IPS-NIHi11 (cell line): Measurements from ENCODE around the gene LOXL4.
"Not testable (repeated sequence)": the region's sequence is repeated elsewhere in the genome, so short reads cannot be mapped to it uniquely, and the experiment has no call there.

Experiments
- DNase-seq: peaks from one replicate; pipeline ENCODE4 v3.0.0; 2012; ENCODE audit warnings: mixed read lengths, low spot score

LOXL4 gene

DNA sequence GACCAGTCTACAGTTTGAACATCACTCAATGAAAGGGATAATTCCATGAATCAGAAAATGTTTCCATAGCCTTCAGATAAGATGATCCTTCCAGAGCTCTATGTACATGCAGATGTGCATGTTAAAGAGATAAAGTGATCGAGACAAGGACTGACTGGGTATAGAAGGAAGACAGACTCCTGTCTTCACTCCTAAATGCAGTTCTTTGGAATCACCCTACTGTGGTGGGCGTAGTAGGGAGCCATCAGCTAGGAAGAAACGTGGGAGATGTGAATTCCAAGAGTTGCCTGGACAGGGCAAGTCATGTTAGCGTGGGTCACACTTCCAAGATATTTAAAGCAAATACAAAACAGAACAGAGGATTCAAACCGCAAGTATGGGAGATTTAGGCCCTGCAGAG is 23.9 kb downstream of the LOXL4 start:
- DNase-seq = no peak

DNA sequence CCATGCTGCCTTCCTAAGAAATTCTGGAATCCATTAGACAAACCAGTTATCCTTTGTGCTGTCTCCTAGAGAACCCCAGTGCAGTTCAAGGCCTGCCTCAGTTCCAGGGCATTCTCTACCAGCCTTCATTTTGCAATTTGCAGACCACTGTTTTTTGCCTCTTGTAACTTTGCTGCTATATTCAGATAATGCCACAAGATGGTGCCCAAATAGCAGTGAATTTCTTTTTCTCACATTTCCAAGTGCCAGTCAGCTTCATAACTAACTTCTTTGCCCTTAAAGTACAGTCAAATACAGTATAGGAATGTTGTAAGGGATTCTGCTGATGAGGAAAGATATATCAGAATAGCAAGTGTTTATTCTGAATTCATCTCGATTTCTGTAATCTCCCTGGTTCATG is 25.2 kb downstream of the LOXL4 start:
- DNase-seq = no peak

DNA sequence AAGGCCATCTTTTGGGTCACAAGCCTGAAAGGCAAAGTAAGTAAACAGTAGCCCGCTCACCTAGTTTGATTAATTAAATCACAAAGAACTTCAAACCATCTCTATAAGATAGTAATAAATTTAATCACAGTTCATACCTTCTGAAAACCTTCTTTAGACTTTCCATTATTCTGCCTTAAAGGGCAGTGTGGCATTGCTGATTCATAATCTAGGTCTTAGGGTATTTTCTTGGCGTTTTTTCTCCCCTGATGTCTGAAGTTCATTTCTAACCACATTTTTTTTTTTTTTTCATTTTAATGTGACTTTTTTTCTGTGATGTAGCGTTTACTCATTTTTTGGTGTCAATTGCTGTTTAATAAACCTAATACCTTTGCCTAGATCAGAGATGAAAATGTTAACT is 27.5 kb downstream of the LOXL4 start:
- no peak for DNase-seq

- DNase-seq = no peak
These were observed 29.6 kb downstream of the LOXL4 start for GRCh38 chr10:98238391-98238790.

GRCh38 chr10:98236862-98237261 is 31.1 kb downstream of the LOXL4 start:
- DNase-seq = no peak

- no peak for DNase-seq
These were observed 32.1 kb downstream of the LOXL4 start for GRCh38 chr10:98235846-98236245.

- DNase-seq = no peak
These were observed 36.6 kb downstream of the LOXL4 start for GRCh38 chr10:98231417-98231816.

GRCh38 chr10:98228266-98228665 is 39.7 kb downstream of the LOXL4 start:
- DNase-seq = not testable (repeated sequence)

GRCh38 chr10:98227713-98228112 is 40.3 kb downstream of the LOXL4 start:
- not testable (repeated sequence) for DNase-seq

- no peak for DNase-seq
These were observed 41.4 kb downstream of the LOXL4 start for GRCh38 chr10:98226508-98227144.

DNA sequence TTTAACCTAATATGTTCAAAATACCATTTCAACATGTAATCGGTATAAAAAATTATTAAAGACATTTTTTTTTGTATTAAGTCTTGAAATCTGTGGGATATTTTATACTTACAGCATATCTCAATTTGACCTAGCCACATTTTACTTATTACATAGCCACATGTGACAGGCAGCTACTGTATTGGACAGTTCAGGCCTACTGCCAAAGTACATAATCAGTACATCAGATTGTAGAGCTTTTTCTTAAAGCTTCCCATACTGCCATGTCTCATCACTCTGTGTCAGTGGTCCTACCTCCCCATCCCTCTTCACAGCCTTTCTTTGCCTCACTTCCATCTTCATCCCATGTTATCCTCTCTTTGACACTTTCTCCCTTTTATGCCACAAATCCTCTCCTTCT is 43.0 kb downstream of the LOXL4 start:
- DNase-seq = no peak

- no peak for DNase-seq
These were observed 43.5 kb downstream of the LOXL4 start for GRCh38 chr10:98224509-98224908.

GRCh38 chr10:98223874-98224273 is 44.1 kb downstream of the LOXL4 start:
- DNase-seq = no peak

DNA sequence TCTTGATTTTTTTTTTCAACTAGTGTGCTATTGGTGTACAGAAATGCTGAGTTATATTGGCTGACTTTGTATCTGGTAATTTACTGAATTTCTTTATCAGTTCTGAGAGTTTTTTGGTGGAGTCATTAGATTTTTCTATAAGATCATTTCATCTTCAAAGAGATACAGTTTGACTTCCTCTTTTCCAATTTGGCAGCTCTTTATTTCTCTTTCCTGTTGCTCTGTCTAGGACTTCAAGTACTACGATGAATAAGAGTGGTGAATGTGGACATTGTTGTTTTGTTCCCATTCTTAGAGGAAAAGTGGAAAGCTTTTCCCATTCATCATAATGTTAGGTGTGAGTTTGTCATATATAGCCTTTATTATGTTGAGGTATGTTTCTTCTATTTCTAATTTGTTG is 50.2 kb downstream of the LOXL4 start:
- DNase-seq = no peak

- no peak for DNase-seq
These were observed 52.6 kb downstream of the LOXL4 start for GRCh38 chr10:98215373-98215772.

GRCh38 chr10:98213740-98214139 is 54.3 kb downstream of the LOXL4 start:
- DNase-seq = no peak

DNA sequence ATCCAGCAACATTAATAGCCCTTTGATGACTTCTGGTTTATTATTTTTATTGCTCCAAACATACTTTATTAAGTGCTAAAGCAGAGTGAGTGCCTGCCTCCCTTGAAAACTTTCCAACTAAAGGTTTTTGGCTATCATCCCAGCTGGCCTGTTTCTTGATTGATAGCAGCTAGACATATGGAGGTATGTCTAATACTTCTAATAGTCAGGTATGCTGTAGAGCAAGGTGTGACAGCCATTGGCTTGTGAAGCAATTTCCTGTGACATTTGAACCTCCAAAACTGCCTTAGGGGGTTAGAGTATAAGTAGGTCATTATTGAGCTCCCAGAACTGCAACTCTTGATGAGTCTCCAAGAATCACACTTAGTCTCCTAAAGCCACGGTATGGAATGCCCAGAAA is 55.8 kb downstream of the LOXL4 start:
- peak; percentile 34 for DNase-seq

- DNase-seq = no peak
These were observed 58.6 kb downstream of the LOXL4 start for GRCh38 chr10:98209441-98209840.

- DNase-seq = no peak
These were observed 59.1 kb downstream of the LOXL4 start for GRCh38 chr10:98208925-98209324.

DNA sequence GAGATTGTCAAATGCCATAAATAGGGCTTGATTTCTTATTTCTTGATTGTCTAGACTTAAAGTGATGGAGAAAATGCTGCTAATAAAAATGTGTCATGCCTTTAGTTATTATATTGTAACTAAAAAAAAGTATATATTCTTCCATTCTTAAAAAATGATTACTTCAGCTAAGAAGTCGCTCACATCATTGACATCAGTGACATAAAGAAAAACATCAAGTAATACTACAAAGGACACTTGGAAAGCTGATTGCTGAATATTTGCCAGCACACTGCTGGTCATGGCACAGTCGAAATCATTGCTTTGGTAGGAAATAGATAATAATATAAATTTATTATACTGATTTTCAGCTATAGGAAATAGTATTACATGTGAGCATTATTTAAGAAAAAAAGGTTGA is 62.6 kb downstream of the LOXL4 start:
- no peak for DNase-seq

- no peak for DNase-seq
These were observed 65.6 kb downstream of the LOXL4 start for GRCh38 chr10:98202378-98202777.

DNA sequence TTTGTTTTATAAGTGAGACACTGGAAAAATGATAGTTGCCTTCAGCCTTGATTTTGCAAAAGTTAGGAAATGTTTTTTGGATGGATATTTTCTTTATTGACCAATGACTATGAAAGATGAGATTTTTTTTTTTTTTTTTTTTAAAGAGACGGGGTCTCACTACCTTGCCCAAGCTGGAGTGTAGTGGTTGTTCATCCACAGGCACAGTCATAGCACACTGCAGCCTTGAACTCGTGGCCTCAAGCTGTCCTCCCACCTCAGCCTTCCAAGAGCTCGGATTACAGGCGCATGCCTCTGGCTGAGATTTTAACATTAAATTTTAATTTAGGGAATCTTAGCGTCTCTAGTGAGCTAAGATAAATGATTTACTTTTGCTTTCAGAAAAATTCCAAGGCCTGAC is 66.2 kb downstream of the LOXL4 start:
- no peak for DNase-seq
